Stimulated activated CD4-positive, alpha-beta T cell treated with anti-CD3 and anti-CD28 coated beads, Interleukin-12 subunit alpha, Interleukin-12 subunit beta, amount 100 ng/mL, for 24 hours (primary cell): ENCODE measurements around the gene RBM10.

Experiments
- DNase-seq, 2 experiments: peaks; one replicate each; pipeline ENCODE4 v3.0.0-alpha.2; 2020; ENCODE audit warnings: low read depth in 2 of 2

RBM10 gene

GRCh38 chrX:47148946-47149345, 3.9 kb downstream of the RBM10 start:
- no peak for DNase-seq

DNA sequence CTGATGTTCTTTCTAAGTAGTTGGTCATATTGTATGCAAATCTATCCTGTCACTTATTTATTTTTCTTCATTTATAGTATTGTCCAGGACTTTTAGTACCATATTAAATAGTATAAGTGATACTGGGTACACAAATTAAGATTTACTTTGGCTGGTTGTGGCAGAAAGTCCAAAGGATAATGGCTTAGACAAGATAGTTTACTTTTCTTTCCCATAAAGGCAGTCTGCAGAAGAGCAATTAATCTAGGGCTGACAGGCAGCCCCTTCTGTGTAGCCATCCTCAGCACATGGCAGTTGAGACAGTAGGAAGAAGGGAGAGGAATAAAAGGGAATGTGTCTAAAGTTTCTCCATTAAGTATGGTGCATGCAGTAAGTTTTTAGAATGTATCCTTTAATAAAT, 6.4 kb downstream of the RBM10 start:
- DNase-seq: no peak

GRCh38 chrX:47156611-47157520, 11.8 kb downstream of the RBM10 start:
- no peak for DNase-seq

GRCh38 chrX:47158131-47158530, 13.1 kb downstream of the RBM10 start:
- DNase-seq: no peak

- no peak for DNase-seq
Observed at GRCh38 chrX:47158781-47159180, 13.8 kb downstream of the RBM10 start.

GRCh38 chrX:47160781-47161180, 15.8 kb downstream of the RBM10 start:
- no peak for DNase-seq

DNA sequence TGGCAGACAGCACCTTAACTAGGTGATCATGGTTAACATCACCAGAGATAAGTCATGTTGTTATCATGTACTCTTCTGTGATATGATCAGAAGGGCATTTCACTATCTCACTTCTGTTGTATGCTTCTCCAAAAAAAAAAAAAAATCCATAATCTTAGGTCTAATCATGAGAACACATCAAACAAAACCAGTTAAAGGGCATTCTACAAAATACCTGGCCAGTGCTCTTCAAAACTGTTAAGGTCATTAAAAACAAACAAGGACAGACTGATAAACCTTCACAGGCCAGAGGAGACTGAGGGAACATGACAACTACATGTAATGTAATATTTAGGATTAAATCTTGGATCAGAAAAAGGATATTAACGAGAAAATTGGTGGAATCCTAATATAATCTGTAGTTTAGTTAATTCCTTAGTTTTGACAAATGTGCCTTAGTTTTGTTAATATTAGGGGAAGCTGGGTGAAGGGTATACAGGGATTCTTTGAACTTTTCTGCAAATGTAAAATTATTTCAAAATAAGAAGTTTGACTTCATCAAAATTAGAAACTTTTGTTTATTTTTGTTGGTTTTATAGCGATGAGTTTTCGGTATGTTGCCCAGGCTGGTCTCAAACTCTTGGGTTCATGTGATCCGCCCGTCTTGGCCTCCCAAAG, 18.0 kb downstream of the RBM10 start:
- DNase-seq: no peak

GRCh38 chrX:47164420-47164819, 19.4 kb downstream of the RBM10 start:
- no peak for DNase-seq

- no peak for DNase-seq
Observed at GRCh38 chrX:47166126-47166525, 21.1 kb downstream of the RBM10 start.

- DNase-seq: no peak
Observed at GRCh38 chrX:47168495-47169073, 23.6 kb downstream of the RBM10 start.

DNA sequence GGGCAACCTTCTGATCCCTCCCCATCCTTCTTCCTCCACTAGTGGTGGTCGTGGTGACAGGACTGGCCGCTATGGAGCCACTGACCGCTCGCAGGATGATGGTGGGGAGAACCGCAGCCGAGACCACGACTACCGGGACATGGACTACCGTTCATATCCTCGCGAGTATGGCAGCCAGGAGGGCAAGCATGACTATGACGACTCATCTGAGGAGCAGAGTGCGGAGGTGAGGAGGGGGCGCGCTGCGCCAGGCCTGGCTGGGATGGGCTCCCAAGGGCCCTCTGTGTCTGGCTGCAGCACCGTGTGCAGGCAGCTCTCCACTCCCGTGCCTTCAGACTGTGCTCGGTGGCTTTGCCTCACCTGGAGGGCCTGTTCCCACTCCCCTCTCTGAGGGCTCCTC, 24.3 kb downstream of the RBM10 start:
- DNase-seq: no peak

DNA sequence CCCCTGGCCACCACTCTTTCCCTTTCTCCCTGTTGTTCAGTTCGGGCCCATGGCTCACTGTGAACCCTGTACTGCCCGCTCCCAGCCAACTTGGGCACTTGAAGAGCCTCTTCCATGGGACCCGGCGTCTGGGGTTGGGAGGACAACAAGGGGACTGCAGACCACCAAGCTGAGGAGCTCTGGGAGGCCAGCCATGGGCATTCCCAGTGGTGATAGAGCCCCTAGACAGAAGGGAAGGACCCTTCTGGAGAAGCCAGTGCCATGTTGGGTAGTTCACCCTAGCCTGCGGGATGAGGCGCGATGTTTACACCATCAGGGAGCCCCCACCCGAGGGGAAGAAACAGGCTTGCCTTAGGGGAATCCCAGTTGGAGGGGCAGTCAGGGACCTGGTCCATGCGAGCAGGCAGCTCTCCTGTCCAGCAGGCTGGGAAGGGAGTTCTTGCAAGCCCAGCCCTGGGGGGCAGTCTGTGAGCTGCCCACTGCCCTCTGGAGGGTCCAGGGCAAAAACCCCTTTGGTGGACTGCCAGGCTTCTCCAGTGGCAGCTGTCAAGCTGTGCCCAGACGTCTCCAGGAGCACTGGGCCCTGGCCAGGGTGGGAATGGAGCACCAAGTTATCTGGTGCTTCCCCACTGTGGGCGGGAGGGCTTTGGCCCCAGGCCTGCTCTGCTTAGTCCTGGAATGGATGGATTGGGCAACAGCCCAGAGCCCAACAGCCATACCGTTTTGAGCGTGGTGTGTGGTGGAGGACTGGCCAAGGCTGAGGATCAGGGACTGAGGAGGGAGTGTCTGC, 24.9 kb downstream of the RBM10 start:
- no peak for DNase-seq

GRCh38 chrX:47170861-47171692, 26.1 kb downstream of the RBM10 start:
- no peak for DNase-seq

- no peak for DNase-seq
Observed at GRCh38 chrX:47171996-47172395, 27.0 kb downstream of the RBM10 start.

DNA sequence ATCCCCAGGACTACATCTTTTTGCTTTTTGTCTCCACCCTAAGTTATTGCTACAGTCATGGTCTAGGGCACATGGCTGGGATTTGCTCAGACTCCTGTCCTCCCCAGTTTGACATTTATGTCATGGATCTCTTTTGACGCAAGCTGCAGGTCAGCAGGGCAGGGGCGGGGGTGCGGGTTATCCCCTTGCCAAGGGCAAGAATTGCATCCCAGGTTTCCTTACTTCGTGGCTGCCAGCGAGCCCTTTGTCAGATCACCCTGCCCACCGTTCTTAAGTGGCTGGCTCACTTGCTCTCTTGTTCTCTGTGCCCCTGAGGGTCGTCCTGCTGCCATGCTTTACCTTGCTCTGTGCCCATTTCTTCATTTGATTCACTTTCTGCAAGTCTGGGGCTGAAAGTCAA, 27.5 kb downstream of the RBM10 start:
- DNase-seq: no peak

DNA sequence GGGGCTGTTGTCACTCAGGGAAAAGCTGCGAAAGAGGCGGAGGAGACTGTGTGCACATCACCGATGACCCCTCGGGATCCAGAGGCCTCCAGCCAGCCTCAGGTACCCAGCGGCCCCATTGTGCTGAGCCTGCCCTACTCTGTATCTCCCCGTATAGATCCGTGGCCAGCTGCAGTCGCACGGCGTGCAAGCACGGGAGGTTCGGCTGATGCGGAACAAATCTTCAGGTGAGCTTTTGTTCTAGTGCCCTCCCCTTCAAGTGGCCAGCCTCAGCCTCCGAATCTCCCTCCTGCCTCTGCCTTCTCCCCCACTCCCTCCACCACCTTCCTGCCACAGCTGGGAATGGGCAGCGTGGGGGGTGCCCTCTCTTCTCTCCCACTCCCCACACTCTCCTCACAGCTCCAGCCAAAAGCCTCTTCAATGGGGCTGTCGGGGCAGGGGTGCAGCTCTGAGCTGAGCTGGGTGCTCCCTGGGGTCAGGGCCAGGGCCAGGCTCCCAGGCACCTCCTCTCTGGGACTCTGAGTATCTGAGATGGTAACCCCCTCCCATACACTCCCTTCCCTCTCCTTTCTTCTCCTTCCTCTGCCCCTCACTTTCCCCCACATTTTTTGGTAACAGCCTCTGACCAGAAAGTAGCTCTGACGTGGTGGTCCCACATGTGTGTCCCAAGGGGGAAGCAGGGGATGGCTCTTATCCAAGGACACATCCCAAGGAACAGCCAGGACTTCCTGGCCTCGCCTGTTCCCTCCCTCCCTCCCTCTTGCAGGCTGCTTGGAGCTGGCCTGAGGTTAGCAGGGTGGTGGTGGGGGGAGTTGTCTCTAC, 28.2 kb downstream of the RBM10 start:
- DNase-seq: no peak

DNA sequence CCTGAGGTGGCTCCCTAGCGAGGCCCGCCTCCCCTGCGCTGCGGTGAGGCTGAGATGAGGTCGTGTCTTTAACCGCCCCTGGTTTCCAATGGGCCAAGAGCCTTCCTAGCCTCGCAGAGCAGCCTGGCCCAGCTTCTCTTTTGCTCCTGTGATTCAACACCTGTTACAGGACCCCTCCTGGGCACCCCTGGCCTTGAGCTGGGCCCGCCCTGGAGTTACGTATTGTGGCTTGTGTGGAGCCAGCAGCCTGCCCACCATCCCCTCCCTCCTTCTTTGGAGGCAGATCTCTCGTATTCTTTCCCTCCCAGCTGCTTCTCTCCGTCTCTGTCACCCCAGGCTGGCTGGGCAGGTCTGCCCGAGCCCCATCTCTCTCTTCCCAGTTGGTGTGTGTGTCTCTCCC, 29.4 kb downstream of the RBM10 start:
- DNase-seq: no peak

GRCh38 chrX:47174846-47175587, 30.0 kb downstream of the RBM10 start:
- no peak for DNase-seq

- no peak for DNase-seq
Observed at GRCh38 chrX:47175588-47175980, 30.6 kb downstream of the RBM10 start.
